Ishikawa (cell line): ENCODE measurements around the gene RTKN2.

Experiments
- CEBPB ChIP-seq: IDR thresholded peaks from 2 replicates; pipeline ENCODE4 v1.6.1; 2012
- CREB1 ChIP-seq: IDR thresholded peaks from 2 replicates; pipeline ENCODE4 v1.6.1; 2012; ENCODE audit warnings: low read depth
- EGR1 ChIP-seq: IDR thresholded peaks from 2 replicates; pipeline ENCODE4 v1.6.1; 2012
- EP300 ChIP-seq: IDR thresholded peaks from 2 replicates; pipeline ENCODE4 v1.6.1; 2012; ENCODE audit warnings: borderline replicate concordance
- FOXM1 ChIP-seq: IDR thresholded peaks from 2 replicates; pipeline ENCODE4 v1.6.1; 2012; ENCODE audit warnings: low read depth, borderline replicate concordance
- NFIC ChIP-seq: IDR thresholded peaks from 2 replicates; pipeline ENCODE4 v1.6.1; 2012
- RAD21 ChIP-seq: IDR thresholded peaks from 2 replicates; pipeline ENCODE4 v1.6.1; 2012; ENCODE audit warnings: low read depth
- TAF1 ChIP-seq: IDR thresholded peaks from 2 replicates; pipeline ENCODE4 v1.6.1; 2012; ENCODE audit warnings: low read depth, mild to moderate bottlenecking
- TCF12 ChIP-seq: IDR thresholded peaks from 2 replicates; pipeline ENCODE4 v1.6.1; 2012; ENCODE audit warnings: low read depth
- TEAD4 ChIP-seq: IDR thresholded peaks from 2 replicates; pipeline ENCODE4 v1.6.1; 2012
- YY1 ChIP-seq: IDR thresholded peaks from 2 replicates; pipeline ENCODE4 v1.6.1; 2012; ENCODE audit warnings: low read depth
- ZBTB7A ChIP-seq: IDR thresholded peaks from 2 replicates; pipeline ENCODE4 v1.6.1; 2012; ENCODE audit warnings: low read depth
- TF ChIP-seq, protein P1 (sequence below): IDR thresholded peaks from 2 replicates; pipeline ENCODE4 v1.6.1; 2012
- TF ChIP-seq, protein P2 (sequence below): IDR thresholded peaks from 2 replicates; pipeline ENCODE4 v1.6.1; 2012
- TF ChIP-seq, protein P3 (sequence below): IDR thresholded peaks from 2 replicates; pipeline ENCODE4 v1.6.1; 2012; ENCODE audit warnings: low read depth, mild to moderate bottlenecking

The RTKN2 gene

DNA sequence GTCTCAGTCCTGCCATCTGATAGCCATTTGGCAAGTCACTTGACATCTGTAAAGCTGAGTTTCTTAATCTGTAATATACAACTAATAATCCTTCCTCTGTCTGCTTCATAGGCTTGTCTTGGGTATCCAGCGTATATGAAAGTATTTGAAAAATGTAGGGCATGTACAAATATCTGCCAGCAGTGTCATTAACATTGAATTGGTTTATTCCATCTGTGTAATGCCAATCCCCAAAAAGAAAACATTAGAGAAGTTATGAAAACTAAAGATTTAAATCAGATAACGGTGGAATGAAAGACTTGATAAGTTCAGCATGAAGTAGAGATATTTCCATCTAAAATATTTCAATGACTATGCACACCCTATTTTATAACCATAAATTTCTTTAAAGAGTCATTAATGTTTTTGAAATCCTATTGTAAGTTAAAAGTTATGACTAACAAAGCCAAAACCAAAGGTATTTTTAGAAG lies 9.8 kb upstream of the RTKN2 start:
- TF ChIP-seq FOXM1 (no peak), TEAD4 (0 out of 2 replicates have a peak, but pooled peaks have one; percentile 14)

DNA sequence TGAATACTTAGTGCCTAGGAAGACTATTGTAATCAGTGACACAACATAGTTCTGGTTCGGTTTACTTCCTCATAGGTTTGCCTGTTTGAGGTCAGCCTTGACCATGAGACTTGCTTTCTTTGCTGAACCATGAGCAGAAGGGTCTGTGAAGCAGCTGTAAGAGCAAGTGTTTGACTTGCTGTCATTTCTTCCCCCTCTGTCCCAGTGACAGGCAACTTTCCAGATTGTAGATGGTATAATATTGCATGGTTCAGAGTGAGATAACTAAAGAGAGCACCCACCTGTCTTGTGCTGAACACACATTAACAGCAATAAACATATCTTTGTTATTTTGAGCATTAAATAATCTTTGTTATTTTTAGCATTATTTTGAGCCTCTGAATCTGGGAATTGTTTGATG lies 9.3 kb upstream of the RTKN2 start:
- TF ChIP-seq YY1, result no peak

DNA sequence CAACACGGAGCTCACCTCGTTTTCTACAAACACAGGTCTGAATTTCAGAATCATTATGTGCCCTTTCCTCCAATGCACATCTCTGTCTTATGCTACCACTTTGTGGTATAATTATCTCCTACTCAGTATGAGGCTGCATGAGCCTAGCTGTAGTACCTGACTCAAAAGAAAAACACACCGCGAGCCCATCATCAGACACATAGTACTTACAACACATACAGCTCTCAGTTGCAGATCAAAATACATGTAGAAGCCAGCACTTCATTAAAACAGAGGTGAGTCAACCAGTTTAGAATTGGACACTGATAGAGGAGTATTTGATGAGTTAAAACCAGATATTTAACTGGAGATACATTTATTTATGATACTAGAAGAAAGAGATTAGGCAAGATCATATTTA lies 1.4 kb upstream of the RTKN2 start:
- no peak for TF ChIP-seq FOXM1
- TF ChIP-seq YY1, result no peak
- no peak for TF ChIP-seq CEBPB
- no peak for TF ChIP-seq ZBTB7A

DNA sequence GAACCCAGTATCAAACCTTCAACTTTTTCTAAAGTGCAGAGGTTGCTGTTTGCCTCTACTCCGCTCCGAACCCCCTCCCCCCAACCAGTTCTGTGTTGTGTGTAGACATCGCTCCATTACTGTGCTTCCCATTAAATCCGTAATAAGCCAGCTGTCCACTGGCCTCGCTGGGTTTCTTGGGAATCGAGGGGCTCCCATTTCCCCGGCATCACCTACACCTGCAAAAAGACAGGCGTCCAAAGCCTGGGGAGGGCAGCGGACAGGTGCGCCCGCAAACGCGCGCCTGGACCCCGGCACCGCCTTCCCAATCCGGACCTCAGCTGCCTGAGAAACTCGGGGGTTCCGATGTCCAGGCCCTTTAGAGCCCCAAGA lies 631 bp downstream of the RTKN2 start:
- TF ChIP-seq, protein P1, sequence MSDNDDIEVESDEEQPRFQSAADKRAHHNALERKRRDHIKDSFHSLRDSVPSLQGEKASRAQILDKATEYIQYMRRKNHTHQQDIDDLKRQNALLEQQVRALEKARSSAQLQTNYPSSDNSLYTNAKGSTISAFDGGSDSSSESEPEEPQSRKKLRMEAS, result no peak
- TF ChIP-seq TCF12, result no peak
- no peak for TF ChIP-seq EGR1
- no peak for TF ChIP-seq TEAD4
- no peak for TF ChIP-seq YY1

DNA sequence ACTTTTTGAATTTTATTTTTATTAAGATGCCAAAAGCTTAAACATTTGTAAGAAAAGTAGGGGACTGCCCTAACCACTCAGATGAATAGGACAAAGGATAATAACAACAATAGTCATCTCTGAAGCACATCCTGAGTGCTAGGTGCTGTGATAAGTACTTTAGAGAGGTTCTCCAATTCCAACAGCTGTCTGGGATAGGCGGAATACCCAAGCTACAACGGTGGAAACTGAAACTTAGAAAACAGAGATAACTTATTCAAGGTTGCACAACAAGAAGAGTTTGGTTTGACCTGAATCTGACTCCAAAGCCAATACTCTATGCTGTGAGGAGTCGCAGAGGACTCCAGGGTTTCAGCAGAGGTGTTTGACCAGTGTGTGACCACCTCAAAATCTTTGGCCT lies 2.0 kb downstream of the RTKN2 start:
- TF ChIP-seq FOXM1 (no peak), TCF12 (no peak), CEBPB (no peak), YY1 (no peak), TAF1 (no peak), TEAD4 (no peak), ZBTB7A (no peak), RAD21 (no peak), EP300 (no peak)
- TF ChIP-seq, protein P2, sequence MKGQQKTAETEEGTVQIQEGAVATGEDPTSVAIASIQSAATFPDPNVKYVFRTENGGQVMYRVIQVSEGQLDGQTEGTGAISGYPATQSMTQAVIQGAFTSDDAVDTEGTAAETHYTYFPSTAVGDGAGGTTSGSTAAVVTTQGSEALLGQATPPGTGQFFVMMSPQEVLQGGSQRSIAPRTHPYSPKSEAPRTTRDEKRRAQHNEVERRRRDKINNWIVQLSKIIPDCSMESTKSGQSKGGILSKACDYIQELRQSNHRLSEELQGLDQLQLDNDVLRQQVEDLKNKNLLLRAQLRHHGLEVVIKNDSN, result no peak
- TF ChIP-seq, protein P3, sequence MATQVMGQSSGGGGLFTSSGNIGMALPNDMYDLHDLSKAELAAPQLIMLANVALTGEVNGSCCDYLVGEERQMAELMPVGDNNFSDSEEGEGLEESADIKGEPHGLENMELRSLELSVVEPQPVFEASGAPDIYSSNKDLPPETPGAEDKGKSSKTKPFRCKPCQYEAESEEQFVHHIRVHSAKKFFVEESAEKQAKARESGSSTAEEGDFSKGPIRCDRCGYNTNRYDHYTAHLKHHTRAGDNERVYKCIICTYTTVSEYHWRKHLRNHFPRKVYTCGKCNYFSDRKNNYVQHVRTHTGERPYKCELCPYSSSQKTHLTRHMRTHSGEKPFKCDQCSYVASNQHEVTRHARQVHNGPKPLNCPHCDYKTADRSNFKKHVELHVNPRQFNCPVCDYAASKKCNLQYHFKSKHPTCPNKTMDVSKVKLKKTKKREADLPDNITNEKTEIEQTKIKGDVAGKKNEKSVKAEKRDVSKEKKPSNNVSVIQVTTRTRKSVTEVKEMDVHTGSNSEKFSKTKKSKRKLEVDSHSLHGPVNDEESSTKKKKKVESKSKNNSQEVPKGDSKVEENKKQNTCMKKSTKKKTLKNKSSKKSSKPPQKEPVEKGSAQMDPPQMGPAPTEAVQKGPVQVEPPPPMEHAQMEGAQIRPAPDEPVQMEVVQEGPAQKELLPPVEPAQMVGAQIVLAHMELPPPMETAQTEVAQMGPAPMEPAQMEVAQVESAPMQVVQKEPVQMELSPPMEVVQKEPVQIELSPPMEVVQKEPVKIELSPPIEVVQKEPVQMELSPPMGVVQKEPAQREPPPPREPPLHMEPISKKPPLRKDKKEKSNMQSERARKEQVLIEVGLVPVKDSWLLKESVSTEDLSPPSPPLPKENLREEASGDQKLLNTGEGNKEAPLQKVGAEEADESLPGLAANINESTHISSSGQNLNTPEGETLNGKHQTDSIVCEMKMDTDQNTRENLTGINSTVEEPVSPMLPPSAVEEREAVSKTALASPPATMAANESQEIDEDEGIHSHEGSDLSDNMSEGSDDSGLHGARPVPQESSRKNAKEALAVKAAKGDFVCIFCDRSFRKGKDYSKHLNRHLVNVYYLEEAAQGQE, result no peak

DNA sequence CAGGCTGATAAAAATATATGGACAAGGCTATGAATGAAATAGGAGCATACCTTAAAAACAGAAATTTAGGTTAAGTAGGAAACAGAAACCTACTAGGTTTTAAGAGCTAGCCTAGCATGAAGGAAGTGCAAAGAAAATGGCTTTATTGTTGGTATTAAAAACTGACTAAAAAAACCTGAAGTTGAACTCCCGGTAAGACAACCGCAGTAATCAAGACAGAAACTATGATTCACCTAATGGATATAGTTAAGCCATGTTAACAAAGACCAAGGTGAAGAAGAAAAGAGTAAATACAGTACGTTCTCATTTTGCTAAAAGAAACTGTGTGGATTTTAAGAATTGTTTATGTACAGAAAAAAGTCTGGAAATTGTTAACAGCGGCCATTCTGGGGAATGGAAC lies 2.5 kb downstream of the RTKN2 start:
- TF ChIP-seq, protein P2, result no peak
- TF ChIP-seq EP300 (no peak), TEAD4 (no peak)

DNA sequence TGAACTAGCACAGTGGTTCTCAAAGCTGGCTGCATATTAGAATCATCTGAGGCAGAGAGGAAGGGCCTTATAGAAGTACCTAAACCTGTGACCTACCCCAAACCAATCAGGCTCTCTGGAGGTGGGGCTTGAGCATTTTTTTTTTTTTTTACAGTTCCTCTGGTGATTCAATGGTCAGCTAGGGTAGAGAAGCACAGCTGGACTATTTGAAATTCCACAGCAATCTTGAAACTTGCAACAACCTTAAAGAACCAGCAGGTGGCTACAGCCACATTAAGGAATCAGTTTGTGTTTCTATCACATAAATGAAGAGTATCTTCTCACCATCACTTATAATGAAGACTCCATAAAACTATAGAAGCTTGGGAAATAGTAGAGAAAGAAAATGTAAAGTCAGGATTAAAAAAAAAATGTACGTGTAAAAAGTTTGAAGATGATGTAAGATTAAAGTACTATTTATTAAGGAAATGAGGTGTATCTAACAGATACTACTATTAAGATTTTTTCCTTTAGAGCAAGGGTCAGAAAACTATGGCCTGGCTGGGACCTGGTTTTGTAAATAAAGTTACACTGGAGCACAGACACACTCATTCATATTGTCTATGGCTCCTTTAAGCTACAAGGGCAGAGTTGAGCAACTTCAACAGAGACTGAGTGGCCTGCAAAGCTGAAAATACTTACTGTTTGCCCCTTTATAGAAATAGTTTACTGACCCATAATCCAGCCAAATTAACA lies 3.8 kb downstream of the RTKN2 start:
- TF ChIP-seq, protein P2, result peak; percentile 32; the same call in 1 of the 2 replicates
- TF ChIP-seq ZBTB7A, result no peak
- peak; percentile 55 for TF ChIP-seq RAD21
- TF ChIP-seq EP300, result no peak
- TF ChIP-seq, protein P3, result no peak
- TF ChIP-seq NFIC, result no peak
- peak; percentile 46 for TF ChIP-seq TEAD4
- no peak for TF ChIP-seq CREB1
